Measurements from ENCODE around the gene FAM200A.
A peak's percentile ranks its signal among the peaks of the same experiment; 100 is the strongest.
"Not testable (repeated sequence)": the region's sequence is repeated elsewhere in the genome, so short reads cannot be mapped to it uniquely, and the experiment has no call there.

Gene FAM200A

GRCh38 chr7:99505324-99505662 is 46.6 kb downstream of the FAM200A start:
- H3K4me2 ChIP-seq (ENCODE audit: insufficient read depth, low read length), result peak overlapping the region; percentile 91
- peak overlapping the region; percentile 49 to 86 for H3K4me3 ChIP-seq (ENCODE audit: low read depth in 1 of 2, low read length in 2 of 2)
- peak overlapping the region; percentile 95 for H3K27ac ChIP-seq (ENCODE audit: low read length)
- no peaks in the 10 kb centered on the region for H3K27me3 ChIP-seq (ENCODE audit: insufficient read depth, low read length, poor library complexity)
- H4K20me1 ChIP-seq (ENCODE audit: insufficient read depth, low read length), result no peaks in the 10 kb centered on the region
- ATAC-seq (ENCODE audit: insufficient read depth, low read depth) (no peak), DNase-seq (no peak)
- H2AFZ ChIP-seq (ENCODE audit: low read depth, low read length), result peak overlapping the region; percentile 98
- peaks cover 6% of the 10 kb centered on the region; the same call in 1 of the 2 replicates for H3K36me3 ChIP-seq (ENCODE audit: insufficient read depth, low read length)
- H3K9ac ChIP-seq (ENCODE audit: low read depth, low read length), result peak overlapping the region; percentile 77
- TF ChIP-seq EZH2 (IDR thresholded peaks at IDR 0.05; ENCODE audit: borderline replicate concordance, low read depth, low read length, severe bottlenecking) (no peak), CTCF (IDR thresholded peaks at IDR 0.05; ENCODE audit: borderline replicate concordance, extremely low read depth, low read length, poor library complexity, severe bottlenecking) (no peak)
- H3K79me2 ChIP-seq (ENCODE audit: insufficient read depth, low read length), result peaks cover 56% of the 10 kb centered on the region
- peaks cover 46% of the 10 kb centered on the region for H3K4me1 ChIP-seq (ENCODE audit: insufficient read depth, low read length)
- H3K9me3 ChIP-seq (ENCODE audit: insufficient read depth, low read length, severe bottlenecking), result no peaks in the 10 kb centered on the region

GRCh38 chr7:99504603-99505323 is 47.2 kb downstream of the FAM200A start, which contains the start of gene ZKSCAN5:
TSS of gene ZKSCAN5 (plus strand) at chr7:99504662. CDS start at chr7:99506045, 1,383 bp downstream.
- Histone ChIP-seq H3K27ac (ENCODE audit: low read length) (peak within 1 kb of the TSS; percentile 95), H3K4me1 (ENCODE audit: insufficient read depth, low read length) (peaks cover 46% of the 10 kb centered on the region), H4K20me1 (ENCODE audit: insufficient read depth, low read length) (0 out of 2 replicates have a peak, but pooled peaks cover 3% of the 10 kb centered on the region), H2AFZ (ENCODE audit: low read depth, low read length) (peak within 1 kb of the TSS; percentile 98), H3K4me2 (ENCODE audit: insufficient read depth, low read length) (peak within 1 kb of the TSS; percentile 91), H3K36me3 (ENCODE audit: insufficient read depth, low read length) (peaks cover 3% of the 10 kb centered on the region; the same call in 1 of the 2 replicates), H3K27me3 (ENCODE audit: insufficient read depth, low read length, poor library complexity) (no peaks in the 10 kb centered on the region), H3K4me3 (ENCODE audit: low read depth in 1 of 2, low read length in 2 of 2) (peak within 1 kb of the TSS; percentile 49 to 86), H3K79me2 (ENCODE audit: insufficient read depth, low read length) (peaks cover 57% of the 10 kb centered on the region), H3K9ac (ENCODE audit: low read depth, low read length) (peak within 1 kb of the TSS; percentile 77), H3K9me3 (ENCODE audit: insufficient read depth, low read length, severe bottlenecking) (no peaks in the 10 kb centered on the region)
- TF ChIP-seq EZH2 (IDR thresholded peaks at IDR 0.05; ENCODE audit: borderline replicate concordance, low read depth, low read length, severe bottlenecking), result no peak
- no peak for TF ChIP-seq CTCF (IDR thresholded peaks at IDR 0.05; ENCODE audit: borderline replicate concordance, extremely low read depth, low read length, poor library complexity, severe bottlenecking)
- DNase-seq (peak; percentile 97), ATAC-seq (ENCODE audit: insufficient read depth, low read depth) (peak; percentile 74)

- Histone ChIP-seq H3K36me3 (ENCODE audit: insufficient read depth, low read length) (peaks cover 4% of the 10 kb centered on the region; the same call in 1 of the 2 replicates), H3K9ac (ENCODE audit: low read depth, low read length) (peak overlapping the region; percentile 77), H3K27me3 (ENCODE audit: insufficient read depth, low read length, poor library complexity) (no peaks in the 10 kb centered on the region), H4K20me1 (ENCODE audit: insufficient read depth, low read length) (peaks cover 8% of the 10 kb centered on the region; the same call in 1 of the 2 replicates), H2AFZ (ENCODE audit: low read depth, low read length) (peak overlapping the region; percentile 98), H3K4me3 (ENCODE audit: low read depth in 1 of 2, low read length in 2 of 2) (peak overlapping the region; percentile 49 to 86), H3K27ac (ENCODE audit: low read length) (peak overlapping the region; percentile 95), H3K79me2 (ENCODE audit: insufficient read depth, low read length) (peaks cover 59% of the 10 kb centered on the region), H3K9me3 (ENCODE audit: insufficient read depth, low read length, severe bottlenecking) (no peaks in the 10 kb centered on the region), H3K4me2 (ENCODE audit: insufficient read depth, low read length) (peak overlapping the region; percentile 91), H3K4me1 (ENCODE audit: insufficient read depth, low read length) (peaks cover 46% of the 10 kb centered on the region)
- no peak for TF ChIP-seq CTCF (IDR thresholded peaks at IDR 0.05; ENCODE audit: borderline replicate concordance, extremely low read depth, low read length, poor library complexity, severe bottlenecking)
- no peak for TF ChIP-seq EZH2 (IDR thresholded peaks at IDR 0.05; ENCODE audit: borderline replicate concordance, low read depth, low read length, severe bottlenecking)
- peak; percentile 86 for ATAC-seq (ENCODE audit: insufficient read depth, low read depth)
- peak; percentile 98 for DNase-seq
Observed at GRCh38 chr7:99504281-99504602, 47.7 kb downstream of the FAM200A start.

- peaks cover 69% of the 10 kb centered on the region for H3K79me2 ChIP-seq (ENCODE audit: insufficient read depth, low read length)
- peak overlapping the region; percentile 79; the same call in 1 of the 2 replicates for H3K9ac ChIP-seq (ENCODE audit: low read depth, low read length)
Observed at GRCh38 chr7:99501236-99501635, 50.7 kb downstream of the FAM200A start.

More at GRCh38 chr7:99501236-99501635, 50.7 kb downstream of the FAM200A start:
- not testable (repeated sequence) for H2AFZ ChIP-seq (ENCODE audit: low read depth, low read length); H3K9me3 ChIP-seq (ENCODE audit: insufficient read depth, low read length, severe bottlenecking); ATAC-seq (ENCODE audit: insufficient read depth, low read depth); H3K27ac ChIP-seq (ENCODE audit: low read length); H3K27me3 ChIP-seq (ENCODE audit: insufficient read depth, low read length, poor library complexity)
- H3K4me2 ChIP-seq (ENCODE audit: insufficient read depth, low read length), result peak overlapping the region; percentile 90
- H4K20me1 ChIP-seq (ENCODE audit: insufficient read depth, low read length), result peaks cover 27% of the 10 kb centered on the region
- peaks cover 23% of the 10 kb centered on the region for H3K36me3 ChIP-seq (ENCODE audit: insufficient read depth, low read length)
- peak overlapping the region in 1 of 2 experiments; percentile 91; a peak in 2 of 4 replicates for H3K4me3 ChIP-seq (ENCODE audit: low read depth in 1 of 2, low read length in 2 of 2)
- peaks cover 51% of the 10 kb centered on the region for H3K4me1 ChIP-seq (ENCODE audit: insufficient read depth, low read length)
- peak; percentile 35 for DNase-seq
